Measurements from ENCODE around the gene ALS2CL.

ALS2CL gene

GRCh38 chr3:46669191-46669999 is 24.1 kb downstream of the ALS2CL start:
- no peak for DNase-seq (ENCODE audit: extremely low read depth, low read depth)
- no peak for TF ChIP-seq CTCF (IDR thresholded peaks at IDR 0.05; ENCODE audit: low read depth, low read length)

GRCh38 chr3:46668591-46668990 is 24.9 kb downstream of the ALS2CL start:
- DNase-seq (ENCODE audit: extremely low read depth, low read depth), result no peak
- TF ChIP-seq CTCF (IDR thresholded peaks at IDR 0.05; ENCODE audit: low read depth, low read length), result no peak

- no peak for DNase-seq (ENCODE audit: extremely low read depth, low read depth)
- no peak for TF ChIP-seq CTCF (IDR thresholded peaks at IDR 0.05; ENCODE audit: low read depth, low read length)
Observed at GRCh38 chr3:46668116-46668515, 25.4 kb downstream of the ALS2CL start.

GRCh38 chr3:46667657-46668056 is 25.8 kb downstream of the ALS2CL start:
- TF ChIP-seq CTCF (IDR thresholded peaks at IDR 0.05; ENCODE audit: low read depth, low read length), result no peak
- no peak for DNase-seq (ENCODE audit: extremely low read depth, low read depth)

GRCh38 chr3:46667061-46667621 is 26.3 kb downstream of the ALS2CL start:
- DNase-seq (ENCODE audit: extremely low read depth, low read depth), result no peak
- no peak for TF ChIP-seq CTCF (IDR thresholded peaks at IDR 0.05; ENCODE audit: low read depth, low read length)

- TF ChIP-seq CTCF (IDR thresholded peaks at IDR 0.05; ENCODE audit: low read depth, low read length), result no peak
- DNase-seq (ENCODE audit: extremely low read depth, low read depth), result no peak
Observed at GRCh38 chr3:46666453-46666845, 27.0 kb downstream of the ALS2CL start.

- no peak for TF ChIP-seq CTCF (IDR thresholded peaks at IDR 0.05; ENCODE audit: low read depth, low read length)
- DNase-seq (ENCODE audit: extremely low read depth, low read depth), result no peak
Observed at GRCh38 chr3:46665763-46666452, 27.6 kb downstream of the ALS2CL start.

Data from AG09319 (cell line).